H1 (cell line): ENCODE data around the gene BTN2A1. TPM values are rescaled to one million over a fixed set of nuclear protein-coding genes. Genes with fewer than 3 reads are reported as not detected.

ENCODE experiments used
- CTCF ChIA-PET: fragments of 300-600 bp; sonication (Branson Sonifier 250); formaldehyde crosslinking; loops from one replicate; lab custom pipeline; 2021; ENCODE audit not compliant: partially characterized antibody; lab: Charles Lee
- POLR2A ChIA-PET: fragments of 300-600 bp; sonication (Branson Sonifier 250); formaldehyde crosslinking; loops from one replicate; lab custom pipeline; 2021; ENCODE audit warnings: inconsistent platforms; ENCODE audit not compliant: partially characterized antibody; lab: Charles Lee
- DNase-seq, 2 experiments: peaks; one replicate each; pipeline versions ENCODE4 v3.0.0 to v3.0.0-alpha.2; 2010 to 2022; ENCODE audit warnings: low spot score in 2 of 2, low read depth in 1 of 2, mixed read lengths in 1 of 2
- FAIRE-seq: peaks from 2 replicates; lab custom pipeline; 2011; peaks lifted over from hg19 to GRCh38; lab: Jason Lieb, UNC
- H2AFZ ChIP-seq: 2 replicates; pipeline ENCODE4 v1.8.1; 2012; ENCODE audit warnings: low read length, inconsistent platforms
- H2AK5ac ChIP-seq: 2 replicates; pipeline ENCODE4 v1.6.1; 2013; ENCODE audit warnings: low read depth, low read length
- H2BK120ac ChIP-seq: replicated peaks from 2 replicates; pipeline ENCODE3; 2013; ENCODE audit warnings: low read depth, low read length, inconsistent platforms
- H2BK12ac ChIP-seq: 2 replicates; pipeline ENCODE4 v1.6.1; 2013; ENCODE audit warnings: low read depth, low read length
- H2BK15ac ChIP-seq: 2 replicates; pipeline ENCODE4 v1.6.1; 2013; ENCODE audit warnings: low read length
- H2BK20ac ChIP-seq: 2 replicates; pipeline ENCODE4 v1.6.1; 2013; ENCODE audit warnings: low read length
- H2BK5ac ChIP-seq: 2 replicates; pipeline ENCODE4 v1.6.1; 2013; ENCODE audit warnings: low read depth, low read length
- H3K14ac ChIP-seq: 2 replicates; pipeline ENCODE4 v1.6.1; 2013; ENCODE audit warnings: inconsistent platforms; ENCODE audit not compliant: insufficient read length
- H3K18ac ChIP-seq: 2 replicates; pipeline ENCODE4 v1.6.1; 2013; ENCODE audit warnings: low read length; ENCODE audit errors: extremely low read depth
- H3K23ac ChIP-seq: 2 replicates; pipeline ENCODE4 v1.6.1; 2013; ENCODE audit warnings: inconsistent platforms; ENCODE audit not compliant: insufficient read length
- H3K23me2 ChIP-seq: 2 replicates; pipeline ENCODE4 v1.6.1; 2013; ENCODE audit warnings: low read depth, low read length
- H3K27ac ChIP-seq: 2 replicates; pipeline ENCODE4 v1.6.1; 2011; ENCODE audit warnings: low read depth, low read length, inconsistent platforms
- H3K27me3 ChIP-seq, 4 experiments: replicated peaks in 1 of 4; 1 replicate in 1 of 4; 2 replicates in 3 of 4; pipeline versions ENCODE4 v1.6.1 to v1.8.1; 2011 to 2013; ENCODE audit warnings: low read length in 3 of 4, mild to moderate bottlenecking in 3 of 4, inconsistent platforms in 2 of 4, mixed read lengths in 2 of 4, moderate library complexity in 1 of 4; ENCODE audit not compliant: control insufficient read depth in 3 of 4, insufficient read depth in 3 of 4; ENCODE audit errors: extremely low read depth in 1 of 4
- H3K36me3 ChIP-seq, 4 experiments: 2 replicates each; pipeline versions ENCODE4 v1.6.1 to v1.8.1; 2011 to 2013; ENCODE audit warnings: mild to moderate bottlenecking in 4 of 4, low read length in 3 of 4, moderate library complexity in 2 of 4, control low read depth in 1 of 4, inconsistent platforms in 1 of 4; ENCODE audit not compliant: insufficient read depth in 4 of 4, control insufficient read depth in 2 of 4
- H3K4ac ChIP-seq: replicated peaks from 2 replicates; pipeline ENCODE3; 2013; ENCODE audit warnings: low read length, low read depth, mixed read lengths, inconsistent platforms; ENCODE audit not compliant: insufficient read length
- H3K4me1 ChIP-seq, 4 experiments: replicated peaks in 1 of 4; 1 replicate in 1 of 4; 2 replicates in 3 of 4; pipeline versions ENCODE4 v1.6.1 to v1.8.1; 2011 to 2013; ENCODE audit warnings: low read length in 3 of 4, inconsistent platforms in 2 of 4, mixed read lengths in 1 of 4; ENCODE audit not compliant: insufficient read depth in 4 of 4, control insufficient read depth in 3 of 4
- H3K4me2 ChIP-seq, 2 experiments: 2 replicates each; pipeline versions ENCODE4 v1.6.1 to v1.8.1; 2011 to 2013; ENCODE audit warnings: low read depth in 2 of 2, low read length in 2 of 2, control low read depth in 1 of 2, inconsistent platforms in 1 of 2, mild to moderate bottlenecking in 1 of 2; ENCODE audit not compliant: insufficient read depth in 1 of 2
- H3K4me3 ChIP-seq, 4 experiments: fragments of 200-600, 300-600 bp in 1 of 4; sonication (generic), shearing (Covaris generic), sonication (Bioruptor Twin) in 1 of 4; 2 replicates each; pipeline versions ENCODE4 v1.5.1 to v1.8.1; 2011 to 2016; ENCODE audit warnings: low read length in 4 of 4, low read depth in 3 of 4, control low read depth in 2 of 4, inconsistent platforms in 2 of 4, mild to moderate bottlenecking in 2 of 4, mixed read lengths in 1 of 4, moderate library complexity in 1 of 4; ENCODE audit not compliant: insufficient read depth in 2 of 4; ENCODE audit errors: extremely low read depth in 1 of 4
- H3K56ac ChIP-seq: replicated peaks from 2 replicates; pipeline ENCODE3; 2013; ENCODE audit warnings: low read depth, mild to moderate bottlenecking, mixed read lengths, low read length, inconsistent platforms; ENCODE audit not compliant: insufficient read length
- H3K79me1 ChIP-seq: 2 replicates; pipeline ENCODE4 v1.6.1; 2013; ENCODE audit warnings: low read depth, low read length, control low read depth
- H3K79me2 ChIP-seq, 2 experiments: 2 replicates each; pipeline versions ENCODE4 v1.6.1 to v1.8.1; 2012 to 2013; ENCODE audit warnings: low read length in 2 of 2, mild to moderate bottlenecking in 2 of 2, inconsistent platforms in 1 of 2; ENCODE audit not compliant: insufficient read depth in 2 of 2, control insufficient read depth in 1 of 2
- H3K9ac ChIP-seq, 4 experiments: replicated peaks in 1 of 4; 1 replicate in 1 of 4; 2 replicates in 3 of 4; pipeline versions ENCODE4 v1.6.1 to v1.8.1; 2011 to 2013; ENCODE audit warnings: low read depth in 3 of 4, low read length in 3 of 4, control low read depth in 2 of 4, mild to moderate bottlenecking in 2 of 4, moderate library complexity in 2 of 4, inconsistent platforms in 1 of 4; ENCODE audit errors: extremely low read depth in 1 of 4
- H3K9me3 ChIP-seq, 2 experiments: 2 replicates each; pipeline versions ENCODE4 v1.6.1 to v1.8.1; 2012 to 2013; ENCODE audit warnings: mild to moderate bottlenecking in 2 of 2, moderate library complexity in 2 of 2, control low read depth in 1 of 2, inconsistent platforms in 1 of 2, low read depth in 1 of 2, low read length in 1 of 2, mixed read lengths in 1 of 2; ENCODE audit not compliant: insufficient read depth in 2 of 2
- H4K20me1 ChIP-seq, 2 experiments: replicated peaks in 1 of 2; 2 replicates each; pipeline versions ENCODE3 to v1.8.1; 2011 to 2013; ENCODE audit warnings: inconsistent platforms in 2 of 2, low read length in 2 of 2, mild to moderate bottlenecking in 1 of 2; ENCODE audit not compliant: insufficient read depth in 2 of 2, control insufficient read depth in 1 of 2
- H4K5ac ChIP-seq: 2 replicates; pipeline ENCODE4 v1.6.1; 2013; ENCODE audit warnings: low read length, low read depth, mixed read lengths, inconsistent platforms; ENCODE audit not compliant: insufficient read length
- H4K8ac ChIP-seq: 2 replicates; pipeline ENCODE4 v1.8.0; 2013; ENCODE audit warnings: mild to moderate bottlenecking, moderate library complexity, low read length, inconsistent platforms; ENCODE audit not compliant: insufficient read depth; ENCODE audit errors: extremely low read depth
- H4K91ac ChIP-seq: replicated peaks from 2 replicates; pipeline ENCODE3; 2013; ENCODE audit warnings: low read length, mixed read lengths, inconsistent platforms; ENCODE audit not compliant: insufficient read length
- ATF3 ChIP-seq: IDR thresholded peaks from 2 replicates; pipeline ENCODE4 v1.6.1; 2011; ENCODE audit warnings: low read depth, mild to moderate bottlenecking, low read length; ENCODE audit not compliant: insufficient read depth
- WGBS, 2 experiments: shearing (Covaris generic) in 1 of 2; methylation state at CpG; one replicate each; pipeline versions ENCODE4 v1.1.6 to v1.1.7; 2013 to 2015; ENCODE audit warnings: low lambda C conversion rate in 2 of 2, mixed read lengths in 2 of 2, inconsistent platforms in 1 of 2, low coverage in 1 of 2, missing lambda C conversion rate in 1 of 2; ENCODE audit not compliant: insufficient replicate concordance in 2 of 2, insufficient coverage in 1 of 2, insufficient read length in 1 of 2; ENCODE audit errors: extremely low coverage in 1 of 2, missing lambda C conversion rate in 1 of 2; 5-methylcytosine and 5-hydroxymethylcytosine counted together
- polyA plus RNA-seq, 7 experiments: library from polyadenylated mRNA; depleted of rRNA in 3 of 7; stranded (reverse) in 5 of 7; unstranded in 2 of 7; fragments of >200 nt in 5 of 7; fragments of 200-250 nt in 2 of 7; gene quantifications; 1 replicate in 5 of 7; 2 replicates in 1 of 7; 4 replicates in 1 of 7; pipeline versions ENCODE4 v1.2.1 to v1.2.3, GENCODE V29; 2011 to 2013; ENCODE audit warnings: missing spikeins in 2 of 7, mixed read lengths in 2 of 7
- total RNA-seq: library from RNA; stranded (reverse); fragmentation: NEBNext Ultra II Directional; extraction: Animal tissue kit (Norgen Biotek cat#: 25700); gene quantifications from 2 replicates; pipeline ENCODE4 v1.2.1, GENCODE V29; 2021

The BTN2A1 gene
- total and polyA plus RNA-seq, 2 of the 8 experiments (the other 6 are each of a cell fraction or from before 2014, with no cell fraction given) = 8.7 to 11.0 TPM

- H3K27ac ChIP-seq = no peak overlapping the region
- H2BK120ac ChIP-seq = no peak overlapping the region
- H3K23ac ChIP-seq = no peak overlapping the region
- no peaks in the 10 kb centered on the region for H4K20me1 ChIP-seq
- no peaks in the 10 kb centered on the region for H3K79me2 ChIP-seq
- no peak overlapping the region for H3K14ac ChIP-seq
- CTCF ChIA-PET = interaction anchor here (1.0 to 1.2 kb wide), 2 partner anchors 28 to 63 kb away, joined by 3 read pairs; no protein-coding TSS in a partner anchor
- no peak overlapping the region for H4K5ac ChIP-seq
- H2AFZ ChIP-seq = no peak overlapping the region
- H3K4ac ChIP-seq = no peak overlapping the region
- no peak overlapping the region for H2BK5ac ChIP-seq
- H3K18ac ChIP-seq = no peak overlapping the region
- POLR2A ChIA-PET = interaction anchor here (0.8 kb wide), 1 partner anchor 9 kb away, joined by 4 read pairs; no protein-coding TSS in a partner anchor
- no peak overlapping the region for H3K9ac ChIP-seq
- no peak overlapping the region for H2BK12ac ChIP-seq
- no peak overlapping the region for H3K4me2 ChIP-seq
- H3K56ac ChIP-seq = no peak overlapping the region
- no peak overlapping the region for H2AK5ac ChIP-seq
- no peak for TF ChIP-seq ATF3
- DNase-seq = no peak
- 82% methylated on average over 3 of the region's 3 CpGs; no CpG with 5 or more reads in 1 of the 2 experiments for WGBS, 2 experiments
- no peaks in the 10 kb centered on the region for H3K23me2 ChIP-seq
- peaks cover 0 to 6% of the 10 kb centered on the region in 2 experiments; a peak in 2 of 4 replicates for H3K9me3 ChIP-seq
- H3K79me1 ChIP-seq = no peaks in the 10 kb centered on the region
- H4K91ac ChIP-seq = no peak overlapping the region
- FAIRE-seq = no peak
- H3K4me1 ChIP-seq = peaks cover 6 to 14% (median 10%) of the 10 kb centered on the region in 4 experiments; a peak in 5 of 7 replicates
- no peaks in the 10 kb centered on the region for H3K27me3 ChIP-seq
- no peak overlapping the region for H2BK15ac ChIP-seq
- H3K4me3 ChIP-seq = no peak overlapping the region
- no peak overlapping the region for H4K8ac ChIP-seq
- no peak overlapping the region for H2BK20ac ChIP-seq
- no peaks in the 10 kb centered on the region for H3K36me3 ChIP-seq
Observed at GRCh38 chr6:26478985-26479278, 21.2 kb downstream of the BTN2A1 start.
